Activated T-helper 1 cell treated with anti-CD3 and anti-CD28 coated beads, Interleukin-2, amount 50 U/mL, for 16 hours (primary cell): ENCODE measurements around the gene INO80E.
"Not testable (repeated sequence)": the region's sequence is repeated elsewhere in the genome, so short reads cannot be mapped to it uniquely, and the experiment has no call there.

Experiments used
- DNase-seq, 2 donors: peaks; one replicate each; pipeline ENCODE4 v3.0.0-alpha.2; 2020; ENCODE audit warnings: low read depth in 1 of 2, low spot score in 1 of 2

INO80E gene

DNA sequence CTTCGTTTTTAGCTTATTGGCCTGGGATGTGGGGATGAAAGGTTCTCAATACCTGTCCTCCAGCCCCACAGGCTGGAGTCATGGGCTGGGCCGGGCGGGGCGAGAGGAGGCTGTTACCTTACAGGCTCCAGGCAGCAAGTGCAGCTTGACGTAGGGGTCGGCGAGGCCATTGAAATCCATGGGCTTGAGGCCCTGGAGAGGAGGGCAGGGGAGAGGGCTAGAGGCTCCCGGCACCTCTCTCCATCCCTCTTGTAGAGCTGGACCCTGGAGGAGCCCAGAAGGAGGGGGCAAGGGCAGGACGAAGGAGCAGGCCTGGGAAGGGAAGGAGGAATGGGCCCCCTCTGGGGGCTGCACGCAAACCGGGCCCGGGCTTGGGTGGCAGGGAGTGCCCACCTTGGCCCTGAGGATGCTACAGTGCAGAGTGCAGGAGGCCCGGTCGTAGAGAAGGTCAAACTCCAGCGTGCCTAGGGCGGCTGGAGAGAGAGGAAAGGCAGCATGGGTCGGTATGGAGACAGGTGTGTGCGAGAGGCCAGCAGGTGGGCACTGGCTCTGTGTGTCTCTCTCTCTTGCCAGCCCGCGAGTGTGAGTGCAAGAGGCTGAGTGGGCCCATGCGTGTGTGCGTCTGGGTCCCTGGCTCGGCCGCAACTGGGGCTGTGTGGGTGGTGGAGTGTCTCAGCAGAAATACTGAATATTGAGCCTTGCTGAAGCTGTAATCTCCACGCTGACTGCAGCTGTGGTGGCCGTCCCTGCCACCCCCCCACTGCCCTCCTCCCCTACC lies 13.2 kb downstream of the INO80E start:
- no peak for DNase-seq

DNA sequence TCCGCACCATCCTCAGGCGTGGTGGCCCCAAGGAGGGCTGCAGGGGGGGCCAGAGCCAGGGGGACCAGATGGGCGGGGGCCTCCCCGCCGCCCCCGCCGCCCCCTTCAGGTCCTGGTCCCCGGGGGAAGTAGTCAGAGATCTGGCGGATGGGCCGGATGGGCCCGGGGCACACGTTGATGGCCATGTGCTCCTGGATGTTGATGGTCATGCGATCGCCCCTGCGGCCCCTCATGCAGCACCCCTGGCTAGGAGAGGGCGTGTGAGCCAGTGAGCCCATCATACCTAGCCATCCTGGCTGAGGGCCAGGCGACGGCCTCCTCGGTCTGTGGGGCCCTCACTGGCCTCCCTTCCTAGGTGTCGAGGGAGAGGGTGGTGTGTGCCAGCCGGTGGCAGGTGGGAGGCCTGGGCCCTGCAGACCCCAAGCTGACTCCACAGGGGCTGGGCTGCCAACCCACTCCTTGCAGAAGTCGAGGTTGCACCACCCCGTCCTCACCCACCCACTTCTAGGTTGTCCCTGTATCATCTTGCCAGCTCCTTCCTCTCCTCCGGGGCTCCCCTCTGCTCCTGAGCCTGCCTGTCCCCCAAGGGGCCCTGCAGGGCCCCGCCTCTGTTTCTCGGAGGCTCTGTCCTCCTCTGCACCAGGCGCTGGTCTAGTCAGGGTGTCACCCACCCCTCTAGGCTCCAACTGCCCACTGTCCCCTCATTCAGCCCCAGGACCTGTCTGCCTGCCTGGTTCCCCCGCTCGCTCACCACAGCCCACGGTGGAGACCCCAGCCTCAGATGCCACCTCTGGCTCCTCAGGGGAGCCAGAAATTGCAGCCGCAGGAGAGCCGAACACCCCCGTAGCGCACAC lies 14.2 kb downstream of the INO80E start:
- no peak for DNase-seq

DNA sequence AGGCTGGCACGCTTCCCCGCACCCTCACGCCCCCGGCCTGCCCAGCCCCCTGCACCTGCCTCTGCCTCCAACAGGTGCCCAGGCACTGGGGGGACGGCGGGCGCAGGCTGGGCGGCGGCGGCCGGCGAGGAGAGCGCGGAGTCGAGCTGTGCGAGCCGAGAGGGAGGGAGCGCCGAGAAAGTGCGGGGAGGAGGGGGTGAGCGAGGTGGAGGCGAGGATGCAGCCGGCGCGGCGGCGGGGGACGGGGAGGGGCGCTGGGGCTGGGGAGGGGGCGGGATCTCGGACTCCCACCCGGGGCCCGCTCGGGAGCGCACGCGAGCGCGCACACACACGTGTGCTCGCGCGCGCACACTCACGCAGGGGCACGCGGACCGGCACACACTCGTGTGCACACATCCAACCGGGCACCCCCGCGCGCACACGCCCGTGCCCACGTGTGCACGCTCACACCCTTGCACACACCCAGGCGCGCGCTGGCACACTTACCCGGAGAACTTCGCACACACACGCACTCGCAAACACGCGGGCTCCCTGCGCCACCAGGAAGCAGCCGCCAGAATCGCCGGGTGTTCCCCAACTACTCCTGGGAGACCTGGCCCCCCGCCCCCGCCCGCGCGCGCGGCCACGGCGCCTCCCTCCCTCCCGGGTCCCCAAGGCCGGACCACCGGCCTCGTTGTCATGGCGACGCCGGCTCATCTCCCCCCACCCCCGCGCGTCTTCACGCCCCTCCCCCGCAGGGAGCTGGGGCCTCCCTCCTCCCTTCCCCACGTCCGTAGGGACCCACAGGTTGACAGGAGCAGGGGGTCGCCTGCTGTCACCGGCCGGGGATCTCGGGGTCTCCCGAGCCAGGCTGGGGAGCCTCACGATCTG lies 15.0 kb downstream of the INO80E start, which contains the start of gene DOC2A:
DOC2A (minus strand) TSS at position 184 of the 870 bp plus-strand sequence. CDS start 805 bp downstream, outside the sequence.
- no peak for DNase-seq

DNA sequence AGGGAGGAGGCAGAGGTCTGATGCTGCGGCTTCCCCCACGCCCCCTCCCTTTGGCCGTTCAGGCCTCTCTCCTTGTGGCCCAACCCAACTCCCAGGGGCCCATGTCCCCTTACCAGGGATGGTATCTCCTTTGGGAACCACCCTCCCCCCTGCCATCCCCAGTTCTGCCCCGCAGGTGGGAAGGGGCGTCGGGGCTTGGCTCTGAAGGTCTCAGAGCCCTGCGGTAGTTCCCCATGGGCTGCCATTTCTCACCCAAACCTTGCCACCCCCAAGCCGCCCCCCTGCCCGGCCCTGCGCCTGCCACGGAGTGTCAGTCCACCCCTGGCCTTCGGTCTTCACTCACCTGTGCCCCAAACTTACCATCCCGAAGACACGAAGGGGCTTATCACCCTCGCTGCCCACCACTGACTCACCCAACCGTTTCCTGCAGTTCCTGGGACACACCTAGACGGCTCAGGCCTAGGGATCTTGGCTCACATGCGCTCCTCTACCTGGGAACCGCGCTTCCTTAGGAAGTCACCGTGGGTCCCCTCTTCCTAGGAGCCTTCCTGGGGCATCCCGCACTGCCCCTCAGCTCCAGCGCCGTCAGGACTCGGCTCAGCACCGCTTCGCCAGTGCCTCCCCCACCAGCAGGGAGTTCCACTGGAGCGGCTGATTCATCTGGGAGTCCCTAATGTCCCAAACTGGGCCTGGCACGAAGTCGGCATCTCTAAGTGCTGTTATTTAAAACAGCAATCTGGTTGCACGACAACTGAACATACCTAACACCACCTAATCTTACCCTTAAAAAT lies 15.9 kb downstream of the INO80E start:
- DNase-seq = no peak

DNA sequence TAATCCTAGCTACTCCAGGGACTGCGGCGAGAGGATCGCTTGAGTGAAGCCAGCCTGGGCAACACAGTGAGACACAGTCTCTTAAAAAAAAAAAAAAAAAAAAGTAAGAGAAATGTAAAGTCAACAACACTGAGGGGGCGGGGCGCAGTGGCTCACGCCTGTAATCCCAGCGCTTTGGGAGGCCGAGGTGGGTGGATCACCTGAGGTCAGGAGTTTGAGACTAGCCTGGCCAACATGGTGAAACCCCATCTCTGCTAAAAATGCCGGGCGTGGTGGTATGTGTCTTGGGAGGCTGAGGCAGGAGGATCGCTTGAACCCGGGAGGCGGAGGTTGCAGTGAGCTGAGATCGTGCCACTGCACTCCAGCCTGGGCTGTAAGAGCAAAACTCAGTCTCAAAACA lies 16.6 kb downstream of the INO80E start:
- not testable (repeated sequence) for DNase-seq

DNA sequence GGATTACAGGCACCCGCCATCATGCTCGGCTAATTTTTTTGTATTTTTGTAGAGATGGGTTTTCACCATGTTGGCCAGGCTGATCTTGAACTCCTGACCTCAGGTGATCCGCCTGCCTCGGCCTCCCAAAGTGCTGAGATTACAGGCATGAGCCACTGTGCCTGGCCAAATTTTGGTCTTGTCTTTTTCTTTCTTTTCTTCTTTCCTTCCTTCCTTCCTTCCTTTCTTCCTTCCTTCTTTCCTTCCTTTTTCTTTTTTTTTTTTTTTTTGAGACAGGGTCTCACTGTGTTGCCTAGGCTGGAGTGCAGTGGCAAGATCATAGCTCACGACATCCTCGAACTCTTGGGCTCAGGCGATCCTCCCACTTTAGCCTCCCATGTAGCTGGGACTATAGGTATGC lies 19.4 kb downstream of the INO80E start:
- DNase-seq = not testable (repeated sequence)

DNA sequence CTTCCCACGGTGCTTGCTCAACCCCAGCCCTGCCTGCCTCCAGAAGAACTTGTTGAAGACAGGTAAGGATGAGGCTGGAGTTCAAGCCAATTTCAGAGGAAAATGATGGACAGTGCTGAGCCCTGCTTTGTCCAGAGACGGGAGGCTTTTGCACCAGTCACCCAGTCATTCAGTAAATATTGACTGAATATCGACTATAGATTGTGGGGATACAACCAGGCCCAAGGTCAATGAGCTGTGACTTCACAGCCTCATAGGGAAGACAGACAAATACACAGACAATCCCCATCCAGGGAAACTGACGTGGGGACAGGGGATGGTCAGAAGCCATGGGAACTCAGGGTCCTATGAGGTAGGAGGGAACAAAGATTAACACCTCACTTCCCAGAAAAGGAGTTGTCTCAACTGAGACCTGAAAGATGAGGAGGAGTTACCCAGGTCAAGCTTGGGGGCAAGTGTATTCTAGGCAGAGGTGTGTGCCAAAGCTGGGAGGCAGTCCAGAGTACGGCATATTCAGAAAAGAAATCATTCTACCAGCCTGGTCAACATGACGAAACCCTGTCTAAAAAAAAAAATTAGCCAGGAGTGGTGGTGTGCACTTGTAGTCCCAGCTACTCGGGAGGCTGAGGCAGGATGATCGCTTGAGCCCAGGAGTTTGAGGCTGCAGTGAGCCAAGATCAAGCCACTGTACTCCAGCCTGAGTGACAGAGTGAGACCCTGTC lies 20.7 kb downstream of the INO80E start:
- DNase-seq = no peak

DNA sequence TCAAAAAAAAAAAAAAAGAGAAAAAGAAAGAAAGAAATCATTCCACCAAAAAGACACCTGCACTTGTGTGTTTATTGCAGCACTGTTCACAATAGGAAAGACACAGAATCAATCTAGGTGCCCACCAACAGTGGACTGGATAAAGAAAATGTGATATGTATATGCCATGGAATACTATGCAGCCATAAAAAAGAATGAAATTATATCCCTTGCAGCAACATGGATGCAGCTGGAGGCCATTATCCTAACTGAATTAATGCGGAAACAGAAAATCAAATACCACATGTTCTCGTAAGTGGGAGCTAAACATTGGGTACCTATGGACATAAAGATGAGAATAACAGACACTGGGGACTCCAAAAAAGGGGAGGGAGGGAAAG lies 21.2 kb downstream of the INO80E start:
- no peak for DNase-seq

DNA sequence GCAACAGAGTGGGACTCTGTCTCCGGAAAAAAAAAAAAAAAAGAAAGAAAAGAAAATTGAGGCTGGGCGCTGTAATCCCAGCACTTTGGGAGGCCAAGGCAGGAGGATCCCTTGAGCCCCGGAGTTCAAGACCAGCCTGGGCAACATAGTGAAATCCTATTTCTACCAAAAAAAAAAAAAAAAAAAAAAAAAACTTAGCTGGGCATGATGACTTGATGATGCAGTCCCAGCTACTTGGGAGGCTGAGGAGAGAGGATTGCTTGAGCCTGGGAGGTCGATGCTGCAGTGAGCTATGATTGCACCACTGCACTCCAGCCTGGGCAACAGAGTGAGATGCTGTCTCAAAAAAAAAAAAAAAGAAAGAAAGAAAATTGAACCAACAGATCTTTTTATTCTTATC lies 21.9 kb downstream of the INO80E start:
- DNase-seq = not testable (repeated sequence)

DNA sequence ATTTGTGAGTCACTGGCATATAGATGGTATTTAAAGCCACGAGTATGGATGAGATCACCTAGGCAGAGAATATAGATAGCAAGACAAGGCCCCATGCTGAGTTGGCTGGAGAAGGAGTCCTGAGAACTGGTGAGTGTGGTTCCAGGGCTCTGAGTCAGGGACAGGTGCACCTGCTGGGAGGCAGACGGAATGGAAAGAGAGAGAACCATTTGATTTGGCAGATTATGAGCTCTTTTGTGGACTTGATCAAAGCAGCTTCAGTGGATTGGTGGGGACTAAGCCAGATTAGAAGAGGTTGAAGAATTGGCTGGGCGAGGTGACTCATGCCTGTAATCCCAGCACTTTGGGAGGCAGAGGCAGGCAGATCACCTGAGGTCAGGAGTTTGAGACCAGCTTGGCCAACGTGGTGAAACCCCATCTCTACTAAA lies 22.7 kb downstream of the INO80E start:
- no peak for DNase-seq

DNA sequence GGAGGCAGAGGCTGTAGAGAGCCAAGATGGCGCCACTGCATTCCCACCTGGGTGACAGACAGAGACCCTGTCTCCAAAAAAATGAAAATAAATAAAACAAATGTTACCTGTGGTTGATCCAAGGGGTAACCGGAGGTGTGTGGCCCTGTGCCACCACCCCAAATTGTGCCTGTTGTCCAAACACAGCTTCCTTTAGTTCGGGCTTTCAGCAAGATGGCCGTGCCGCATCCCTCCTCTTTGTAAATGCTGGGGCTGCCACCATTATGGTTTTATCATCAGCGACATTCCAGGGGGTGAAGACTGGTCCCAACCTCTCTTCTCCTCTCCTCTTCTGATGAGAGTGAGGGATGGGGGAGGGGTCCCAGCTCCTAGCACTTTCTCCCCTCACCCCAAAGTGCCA lies 26.8 kb downstream of the INO80E start, which contains the start of gene C16orf92:
C16orf92 (plus strand) TSS at position 312 of the 400 bp plus-strand sequence. CDS start 143 bp downstream, outside the sequence.
- no peak for DNase-seq

DNA sequence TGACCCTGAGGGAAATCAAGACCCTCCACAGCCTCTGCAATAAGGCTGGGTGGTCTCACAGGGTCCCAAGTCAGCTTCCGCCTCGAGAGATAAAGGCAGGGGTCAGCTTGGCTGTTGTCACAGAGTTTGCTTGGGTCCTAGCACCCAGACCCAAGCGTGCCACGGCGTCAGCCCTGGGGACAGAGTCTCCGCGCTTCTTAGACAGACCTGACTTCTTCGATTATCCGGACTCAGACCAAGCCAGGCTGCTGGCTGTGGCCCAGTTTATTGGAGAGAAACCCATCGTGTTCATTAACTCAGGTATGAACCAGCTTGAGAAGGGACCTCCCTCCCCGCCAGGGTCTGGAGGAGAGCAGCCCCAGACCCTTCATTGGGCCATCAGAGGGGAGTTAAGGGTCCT lies 27.5 kb downstream of the INO80E start:
- no peak for DNase-seq

DNA sequence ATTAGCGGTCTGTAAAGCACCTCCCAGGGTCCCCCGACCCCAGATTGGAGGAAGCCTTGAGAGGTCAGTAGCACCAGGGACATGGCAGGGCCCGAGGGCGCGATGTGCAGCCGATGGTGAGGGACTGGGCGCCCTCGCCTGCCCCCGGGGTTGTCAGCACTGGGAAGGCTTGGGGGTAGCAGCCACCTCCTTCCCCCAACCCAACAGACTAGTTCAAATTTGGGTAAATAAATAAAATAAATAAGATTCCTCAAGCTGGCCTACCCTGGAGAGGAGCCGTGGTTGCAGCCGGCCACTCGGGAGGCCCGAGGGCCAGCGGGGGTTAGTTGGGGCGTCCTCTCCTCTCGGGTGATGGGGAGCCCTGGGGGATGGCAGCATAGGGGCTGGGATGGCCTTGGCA lies 28.4 kb downstream of the INO80E start:
- no peak for DNase-seq

DNA sequence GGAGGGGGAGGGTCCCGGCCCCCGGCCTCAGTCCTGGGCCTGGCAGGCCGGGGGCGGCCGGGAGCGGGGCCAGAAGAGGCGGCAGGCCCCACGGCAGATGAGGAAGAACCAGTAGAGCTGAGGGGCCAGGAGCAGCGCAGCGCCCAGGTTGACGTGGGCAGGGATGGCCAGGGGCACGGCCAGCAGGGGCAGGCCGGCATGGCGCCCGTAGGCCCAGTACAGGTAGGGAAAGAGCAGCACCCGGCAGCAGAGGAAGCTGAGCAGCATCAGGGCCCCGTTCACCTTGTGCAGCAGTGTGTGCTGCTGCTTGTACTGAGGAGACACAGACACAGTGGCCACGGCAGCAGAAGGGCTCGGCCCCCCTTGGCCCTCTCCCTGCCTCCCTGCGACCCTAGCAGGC lies 29.1 kb downstream of the INO80E start:
- DNase-seq = no peak

DNA sequence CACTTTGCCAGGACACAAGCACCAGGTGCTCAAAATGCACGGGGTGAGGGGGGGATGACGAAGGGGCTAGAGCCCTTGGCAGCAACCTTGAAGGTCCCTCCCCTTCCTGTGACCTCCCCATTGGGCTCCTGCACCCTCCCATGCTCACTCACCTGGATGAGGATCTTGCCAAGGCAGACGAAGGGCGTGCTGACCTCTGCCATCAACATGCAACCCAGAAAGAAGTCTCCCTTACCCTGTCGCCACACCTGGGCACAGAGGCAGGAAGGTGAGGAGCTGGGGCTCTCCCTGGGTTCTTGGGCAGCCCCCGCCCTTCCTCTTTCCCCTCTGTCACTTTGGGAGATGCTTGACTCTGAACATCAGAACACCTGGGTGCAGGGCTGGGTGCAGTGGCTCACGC lies 29.5 kb downstream of the INO80E start:
- DNase-seq = no peak

DNA sequence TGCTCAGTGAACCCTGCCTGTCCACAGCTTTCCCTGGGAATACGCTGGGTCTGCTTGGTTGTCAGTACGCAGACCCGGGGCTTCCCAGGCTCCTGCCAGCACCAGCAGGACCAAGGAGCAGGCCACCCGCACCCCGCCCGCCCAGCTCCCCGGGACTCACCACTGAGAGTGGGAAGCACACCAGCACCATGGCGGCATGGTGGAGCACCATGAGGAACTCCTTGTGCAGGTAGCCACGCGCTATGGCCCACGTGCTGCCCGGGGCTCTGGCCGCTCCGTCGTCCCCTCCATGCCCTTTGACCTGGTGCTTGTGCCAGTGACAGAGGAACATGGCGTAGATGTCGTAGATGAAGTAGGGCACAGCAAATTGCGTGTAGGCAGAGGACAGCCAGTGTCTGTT lies 30.4 kb downstream of the INO80E start:
- no peak for DNase-seq

DNA sequence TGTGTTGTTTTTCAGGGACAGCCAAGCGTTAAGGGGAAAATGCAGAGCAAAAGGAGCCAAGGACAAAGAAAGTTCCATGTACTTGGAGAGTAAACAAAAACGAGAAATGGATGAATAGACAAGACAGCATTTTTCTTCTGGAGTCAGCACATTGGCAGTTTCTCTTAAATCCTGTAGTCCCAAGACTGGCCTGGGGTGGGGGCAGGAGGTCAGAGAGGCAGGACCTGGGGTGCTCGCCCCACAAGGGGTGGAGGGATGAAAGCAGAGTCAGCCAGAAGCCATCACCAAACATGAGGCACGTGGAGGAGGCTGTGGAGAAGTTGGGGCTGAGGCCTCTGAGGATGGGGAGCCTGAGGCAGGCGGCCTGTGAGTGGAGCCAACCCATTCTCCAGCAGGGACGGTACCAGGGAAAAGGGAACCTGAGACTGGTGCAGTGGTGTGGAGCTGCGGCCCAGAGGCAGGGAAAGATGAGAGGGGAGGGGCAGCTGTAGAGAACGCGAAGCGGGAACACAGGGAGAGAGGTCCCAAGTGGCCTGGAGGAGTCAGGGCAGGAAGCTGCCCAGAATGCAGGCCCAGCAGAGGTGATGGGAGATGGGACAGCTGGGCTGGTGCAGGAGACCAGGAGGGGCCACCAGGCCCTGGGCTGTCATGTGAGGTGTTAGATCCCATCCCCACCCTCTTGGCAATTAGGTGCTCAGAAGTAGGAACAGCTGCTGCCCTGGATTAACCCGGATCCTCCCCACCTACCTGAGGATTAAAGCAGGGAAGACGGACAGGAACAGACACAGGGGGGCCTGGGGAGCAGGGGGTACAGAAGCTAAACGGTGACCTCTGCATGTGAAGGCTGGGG lies 31.8 kb downstream of the INO80E start:
- no peak for DNase-seq

DNA sequence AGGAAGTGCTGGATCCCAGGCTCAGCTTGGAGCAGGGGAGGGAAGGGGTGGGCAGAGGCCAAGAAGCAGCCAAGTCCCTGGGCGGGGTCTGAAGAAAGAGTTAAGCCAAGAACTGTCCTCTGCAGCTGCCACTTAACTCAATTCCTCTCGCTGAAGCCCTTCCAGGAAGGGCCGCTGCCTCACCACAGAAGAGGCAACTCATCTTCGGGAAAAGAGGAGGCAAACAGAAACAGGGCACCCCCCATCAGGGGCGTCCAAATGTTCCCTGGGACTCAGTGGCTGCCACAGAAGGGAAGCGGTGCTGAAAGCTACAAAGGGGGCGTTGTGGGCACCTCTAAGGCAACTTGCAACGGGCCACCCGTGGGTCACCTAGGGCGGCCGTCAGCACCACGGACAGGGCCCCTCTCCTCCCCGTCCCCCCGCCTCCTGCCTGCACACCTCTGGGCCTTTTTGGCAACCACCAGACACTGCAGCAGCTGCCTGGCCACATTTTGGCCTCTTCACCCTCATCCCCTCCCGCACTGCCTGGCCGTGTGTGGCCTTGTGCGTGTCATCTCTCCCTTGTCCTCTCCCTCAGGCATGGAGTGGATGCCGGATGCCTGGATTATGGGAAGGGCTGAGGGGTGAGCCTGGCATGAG lies 32.5 kb downstream of the INO80E start:
- no peak for DNase-seq
